Posterior cingulate gyrus (tissue), 11 donors: ENCODE data around the gene ARPC5L.
"Not testable (repeated sequence)": the region's sequence is repeated elsewhere in the genome, so short reads cannot be mapped to it uniquely, and the experiment has no call there.

ENCODE experiments used
- DNase-seq, 10 donors: peaks; one replicate each; pipeline versions ENCODE4 v3.0.0 to v3.0.0-alpha.2; 2020 to 2021; ENCODE audit warnings: mixed read lengths in 3 of 10
- intact Hi-C: fragments of 100-400 bp; cut with DNase I; formaldehyde crosslinking; loops from one replicate; pipeline ENCODE4 v1.15.1; 2023

Gene ARPC5L

DNA sequence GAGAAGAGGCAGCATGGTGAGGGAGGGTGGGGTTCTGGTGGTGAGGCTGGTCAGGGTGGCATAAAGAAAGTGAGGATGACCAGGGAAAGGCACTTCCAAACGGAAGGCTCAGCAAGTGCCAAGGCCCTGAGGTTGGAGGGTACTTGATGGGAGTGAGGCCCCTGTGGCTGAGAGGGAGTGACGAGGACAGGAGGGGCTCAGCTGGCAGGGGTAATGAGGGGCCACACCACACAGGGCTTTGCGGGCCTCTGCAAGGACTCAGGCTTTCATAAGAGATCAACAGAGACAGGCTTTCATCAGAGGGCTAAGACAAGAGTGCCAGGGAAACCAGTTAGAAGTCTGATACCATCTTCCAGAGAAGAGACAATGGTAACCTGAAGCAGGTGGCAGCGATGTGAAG lies 23.6 kb downstream of the ARPC5L start:
- intact Hi-C loops: no loop called here
- DNase-seq: peak in 2 of 10 donors; percentile 47 to 52

- intact Hi-C loops: no loop called here
- DNase-seq: peak in 1 of 10 donors; percentile 61
These were observed 24.5 kb downstream of the ARPC5L start for GRCh38 chr9:124886461-124886860.

- DNase-seq: peak in 2 of 10 donors; percentile 33 to 72
- intact Hi-C loops: no loop called here
These were observed 25.0 kb downstream of the ARPC5L start for GRCh38 chr9:124886866-124887492.

DNA sequence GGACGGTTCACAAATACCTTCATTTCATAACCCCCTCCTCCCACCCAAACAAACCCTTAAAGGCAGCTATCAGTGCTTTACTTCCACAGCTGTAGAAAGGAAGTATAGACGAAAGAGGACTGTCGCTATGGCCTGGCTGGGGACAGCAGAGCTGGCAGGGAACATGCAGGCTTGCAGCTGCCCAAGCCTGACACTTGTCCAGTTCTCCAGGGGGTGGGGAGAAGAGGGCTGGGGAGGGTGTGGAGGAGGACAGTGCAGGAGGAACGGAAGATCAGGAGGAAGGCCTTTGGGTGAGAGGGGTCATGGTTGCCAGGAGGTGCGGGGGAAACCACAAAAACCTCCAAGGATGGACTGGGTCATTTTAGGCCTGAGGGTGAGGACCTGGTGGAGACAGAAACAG lies 25.9 kb downstream of the ARPC5L start:
- intact Hi-C loops: no loop called here

DNA sequence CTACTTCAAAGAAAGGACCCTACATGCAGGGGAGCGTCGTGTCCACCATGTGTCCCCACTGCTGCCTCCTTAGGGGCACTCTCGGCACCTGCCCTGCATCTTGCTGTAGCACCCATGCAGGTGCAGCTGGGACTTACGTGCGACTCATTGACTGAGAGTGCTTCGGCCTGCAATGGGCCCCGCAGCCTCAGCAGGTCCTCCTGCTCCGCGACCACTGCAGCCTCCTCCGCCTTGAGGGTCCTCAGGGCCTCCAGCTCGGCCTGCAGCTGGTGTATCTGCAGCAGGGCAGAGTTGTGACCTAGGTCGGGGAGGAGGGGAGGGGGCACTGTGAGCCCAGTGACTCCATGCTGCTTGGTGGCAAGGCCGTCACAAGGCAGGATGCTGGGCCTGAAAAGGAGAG lies 27.1 kb downstream of the ARPC5L start:
- peak in 1 of 10 donors; percentile 73 for DNase-seq
- intact Hi-C loops: no loop called here

More for the DNA sequence above, 25.9 kb downstream of the ARPC5L start:
- peak in 2 of 10 donors; percentile 29 to 84 for DNase-seq

GRCh38 chr9:124890179-124890578 lies 28.2 kb downstream of the ARPC5L start:
- intact Hi-C loops: no loop called here
- DNase-seq: no peak

DNA sequence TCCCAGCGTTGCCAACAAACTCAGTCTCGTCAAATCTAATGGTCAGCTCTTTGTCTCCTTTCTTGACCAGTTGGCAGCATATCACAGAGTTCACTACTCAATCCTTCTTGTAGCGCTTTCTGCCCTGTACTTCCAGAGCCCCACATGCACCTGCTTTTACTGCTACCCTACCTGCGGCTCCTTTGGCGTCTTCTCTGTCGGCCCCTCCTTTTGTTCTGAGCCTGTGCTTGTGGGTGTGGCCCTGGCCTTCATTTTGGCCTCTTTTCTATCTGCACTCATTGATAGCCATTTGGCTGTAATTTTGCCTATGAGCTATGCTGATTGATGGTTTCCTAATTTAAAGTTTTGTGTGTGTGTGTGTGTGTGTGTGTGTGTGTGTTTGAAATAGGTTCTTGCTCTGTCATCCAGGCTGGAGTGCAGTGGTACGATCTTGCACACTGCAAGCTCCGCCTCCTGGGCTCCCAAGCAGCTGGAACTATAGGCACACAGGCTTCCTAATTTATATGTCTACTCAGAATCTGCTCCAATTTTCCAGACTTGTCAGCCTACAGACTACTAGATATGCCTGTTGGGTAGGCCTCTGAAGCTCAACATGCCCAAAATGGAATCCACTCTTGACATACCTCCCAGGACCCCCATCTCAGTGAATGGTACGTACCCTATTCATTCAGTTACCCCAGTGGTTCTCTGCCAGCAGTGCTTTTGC lies 32.3 kb downstream of the ARPC5L start:
- DNase-seq: peak in 1 of 10 donors; percentile 35
- intact Hi-C loops: no loop called here

DNA sequence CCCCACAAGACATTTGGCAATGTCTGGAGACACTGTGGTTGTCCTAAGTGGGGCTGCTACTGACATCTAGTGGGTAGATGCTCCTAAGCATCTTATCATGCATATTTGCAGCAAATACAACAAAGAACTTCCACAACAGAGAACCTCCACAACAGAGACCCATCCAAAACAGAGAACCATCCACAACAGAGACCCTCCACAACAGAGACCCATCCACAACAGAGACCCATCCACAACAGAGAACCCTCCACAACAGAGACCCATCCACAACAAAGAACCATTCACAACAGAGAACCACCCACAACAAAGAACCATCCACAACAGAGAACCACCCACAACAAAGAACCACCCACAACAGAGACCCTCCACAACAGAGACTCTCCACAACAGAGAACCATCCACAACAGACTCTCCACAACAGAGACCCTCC lies 32.8 kb downstream of the ARPC5L start:
- intact Hi-C loops: no loop called here
- peak in 3 of 10 donors; percentile 24 to 42 (median 34) for DNase-seq

DNA sequence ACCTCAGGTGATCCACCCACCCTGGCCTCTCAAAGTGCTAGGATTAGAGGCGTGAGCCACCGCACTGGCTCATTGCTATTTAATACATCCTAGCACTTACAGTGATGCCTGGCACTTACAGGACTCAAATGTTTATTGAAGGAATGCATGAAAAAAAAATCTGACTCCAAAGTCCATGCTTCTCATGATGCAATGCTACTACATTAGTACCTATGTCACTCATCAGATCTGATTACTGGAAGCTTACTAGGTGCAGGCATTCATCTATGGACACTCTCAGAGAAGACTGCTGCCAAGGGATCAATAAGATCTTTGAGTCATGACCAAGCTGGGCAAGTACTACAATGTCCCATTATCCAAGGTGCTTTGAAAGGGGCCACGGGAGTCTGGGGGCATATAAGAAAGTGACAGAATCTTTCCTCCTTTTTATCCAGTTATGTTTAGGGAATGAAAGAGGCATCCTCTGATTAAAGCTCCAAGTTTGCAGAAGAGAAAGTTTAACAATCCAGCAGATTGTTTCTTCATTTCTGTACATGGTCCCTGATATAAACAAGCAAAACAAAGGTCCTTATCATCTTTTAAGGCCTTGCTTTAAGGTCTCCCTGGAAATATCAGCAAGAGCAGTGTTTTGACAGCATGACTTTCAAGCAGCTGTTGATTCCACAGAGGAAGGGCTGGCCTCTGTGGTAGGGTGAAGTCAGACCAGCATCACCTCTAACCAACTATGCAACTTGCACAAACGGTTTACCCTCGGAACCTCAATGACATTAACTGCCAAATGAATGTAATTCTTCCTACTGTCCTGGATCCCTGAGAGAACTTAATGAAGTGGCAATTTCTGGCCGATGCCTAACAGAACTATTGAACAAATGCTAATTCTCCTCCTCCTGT lies 35.9 kb downstream of the ARPC5L start:
- no peak for DNase-seq
- intact Hi-C loops: no loop called here

DNA sequence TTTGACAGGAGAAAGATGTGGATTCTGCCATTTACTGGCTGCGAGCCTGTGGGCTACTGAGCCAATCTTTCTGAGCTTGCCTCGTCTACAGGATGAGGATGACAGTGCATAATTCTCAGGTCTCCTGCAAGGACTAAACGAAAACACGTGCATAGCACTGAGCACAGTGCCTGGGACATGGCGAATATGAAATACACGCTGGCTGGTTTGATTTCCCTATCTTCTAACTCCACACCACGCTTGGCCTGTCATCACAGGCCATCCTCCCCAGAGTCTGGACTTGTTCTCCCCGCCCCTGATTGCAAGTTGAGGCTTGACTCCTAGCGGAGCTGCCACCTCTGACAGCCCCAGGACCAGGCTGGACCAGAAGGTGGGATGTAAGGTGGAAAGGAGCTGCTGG lies 37.9 kb downstream of the ARPC5L start:
- no peak for DNase-seq
- intact Hi-C loops: no loop called here

GRCh38 chr9:124906966-124907365 lies 45.0 kb downstream of the ARPC5L start:
- DNase-seq: no peak
- intact Hi-C loops: no loop called here

GRCh38 chr9:124908098-124908497 lies 46.2 kb downstream of the ARPC5L start:
- intact Hi-C loops: no loop called here
- DNase-seq: no peak

- intact Hi-C loops: no loop called here
- no peak for DNase-seq
These were observed 49.8 kb downstream of the ARPC5L start for GRCh38 chr9:124911766-124912165.

GRCh38 chr9:124913378-124913777 lies 51.4 kb downstream of the ARPC5L start:
- no peak for DNase-seq
- intact Hi-C loops: no loop called here

- no peak for DNase-seq
- intact Hi-C loops: no loop called here
These were observed 52.9 kb downstream of the ARPC5L start for GRCh38 chr9:124914753-124915405.

GRCh38 chr9:124920394-124920793 lies 58.5 kb downstream of the ARPC5L start:
- intact Hi-C loops: not testable (repeated sequence)

More at GRCh38 chr9:124920394-124920793, 58.5 kb downstream of the ARPC5L start:
- DNase-seq: not testable (repeated sequence)
